ENCODE data around the gene CLCN7. TPM values are rescaled to one million over a fixed set of nuclear protein-coding genes. Genes with fewer than 3 reads are reported as not detected.

Gene CLCN7, protein sequence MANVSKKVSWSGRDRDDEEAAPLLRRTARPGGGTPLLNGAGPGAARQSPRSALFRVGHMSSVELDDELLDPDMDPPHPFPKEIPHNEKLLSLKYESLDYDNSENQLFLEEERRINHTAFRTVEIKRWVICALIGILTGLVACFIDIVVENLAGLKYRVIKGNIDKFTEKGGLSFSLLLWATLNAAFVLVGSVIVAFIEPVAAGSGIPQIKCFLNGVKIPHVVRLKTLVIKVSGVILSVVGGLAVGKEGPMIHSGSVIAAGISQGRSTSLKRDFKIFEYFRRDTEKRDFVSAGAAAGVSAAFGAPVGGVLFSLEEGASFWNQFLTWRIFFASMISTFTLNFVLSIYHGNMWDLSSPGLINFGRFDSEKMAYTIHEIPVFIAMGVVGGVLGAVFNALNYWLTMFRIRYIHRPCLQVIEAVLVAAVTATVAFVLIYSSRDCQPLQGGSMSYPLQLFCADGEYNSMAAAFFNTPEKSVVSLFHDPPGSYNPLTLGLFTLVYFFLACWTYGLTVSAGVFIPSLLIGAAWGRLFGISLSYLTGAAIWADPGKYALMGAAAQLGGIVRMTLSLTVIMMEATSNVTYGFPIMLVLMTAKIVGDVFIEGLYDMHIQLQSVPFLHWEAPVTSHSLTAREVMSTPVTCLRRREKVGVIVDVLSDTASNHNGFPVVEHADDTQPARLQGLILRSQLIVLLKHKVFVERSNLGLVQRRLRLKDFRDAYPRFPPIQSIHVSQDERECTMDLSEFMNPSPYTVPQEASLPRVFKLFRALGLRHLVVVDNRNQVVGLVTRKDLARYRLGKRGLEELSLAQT
- total RNA-seq = 10 to 100 TPM; 44.8 to 63.9 TPM

DNA sequence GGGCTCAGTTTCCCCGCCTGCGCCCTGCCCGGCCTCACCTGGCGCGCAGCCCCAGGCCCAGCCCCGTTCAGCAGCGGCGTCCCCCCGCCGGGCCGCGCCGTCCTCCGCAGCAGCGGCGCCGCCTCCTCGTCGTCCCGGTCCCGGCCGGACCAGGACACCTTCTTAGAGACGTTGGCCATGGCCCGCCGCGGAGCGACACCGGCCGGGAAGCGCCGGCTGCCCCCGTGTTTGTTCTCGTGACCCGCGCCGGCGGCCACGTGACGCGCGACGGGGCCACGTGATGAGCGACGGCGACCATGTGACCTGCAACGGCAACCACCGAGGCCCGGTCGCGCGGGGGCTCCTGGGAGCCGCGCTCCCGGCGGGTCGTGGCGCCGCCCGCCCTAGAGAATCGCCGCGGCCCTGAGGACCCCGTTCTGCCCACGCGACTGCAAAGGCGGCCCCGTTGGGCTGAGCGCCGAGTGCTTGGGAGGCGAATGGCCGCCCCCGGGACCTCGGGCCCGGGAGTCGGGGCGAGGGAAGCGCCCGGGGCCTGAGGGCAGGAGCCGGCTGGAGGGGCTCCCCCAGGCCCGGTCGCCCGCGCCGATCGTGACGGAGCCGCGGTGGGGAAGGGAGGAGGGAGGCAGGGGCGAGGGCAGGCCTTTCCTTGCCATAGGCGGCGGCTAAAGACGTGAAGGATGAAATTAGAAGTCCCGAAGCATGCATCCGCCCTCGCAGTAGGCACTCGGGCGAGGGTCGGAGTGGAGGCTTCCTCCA lies at the start of gene CLCN7:
CLCN7 (minus strand) TSS at position 233 of the 756 bp plus-strand sequence; CDS start at position 179, 54 bp downstream.
- no peaks in the 10 kb centered on the region for H3K27me3 Mint-ChIP-seq
- H3K4me1 Mint-ChIP-seq = peaks cover 10% of the 10 kb centered on the region
- H3K36me3 Mint-ChIP-seq (ENCODE audit: low read depth) = no peaks in the 10 kb centered on the region
- peak within 1 kb of the TSS; percentile 78 for H3K27ac Mint-ChIP-seq
- peak; percentile 98 for ATAC-seq (replicated peaks)
- no peaks in the 10 kb centered on the region for H3K9me3 Mint-ChIP-seq
- peak within 1 kb of the TSS; percentile 74 for H3K4me3 Mint-ChIP-seq

DNA sequence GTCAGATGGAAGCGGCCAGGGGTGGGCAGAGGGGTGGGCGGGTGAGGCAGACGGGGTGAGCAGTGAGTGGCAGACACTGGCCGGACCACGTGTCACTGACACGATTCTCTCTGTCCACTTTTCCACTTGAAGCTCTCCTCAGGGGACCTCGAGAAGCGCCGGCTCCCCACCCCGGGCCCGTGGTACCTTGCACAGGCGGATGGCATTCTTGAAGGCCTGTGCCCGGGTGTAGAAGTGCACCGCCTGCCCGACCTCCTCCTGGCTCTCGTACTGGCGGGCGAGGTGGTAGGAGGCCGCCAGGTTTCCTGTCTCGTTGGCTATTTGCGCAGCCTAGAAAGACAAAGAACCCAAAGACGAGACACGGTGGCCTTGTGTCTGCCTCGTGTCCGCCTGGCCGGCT lies 49.5 kb upstream of the CLCN7 start:
- H3K9me3 Mint-ChIP-seq = no peaks in the 10 kb centered on the region
- ATAC-seq (replicated peaks) = no peak

GRCh38 chr16:1523581-1524245 lies 48.9 kb upstream of the CLCN7 start:
- no peak overlapping the region for H3K27ac Mint-ChIP-seq
- H3K27me3 Mint-ChIP-seq = no peaks in the 10 kb centered on the region
- no peak for ATAC-seq (replicated peaks)
- H3K4me1 Mint-ChIP-seq = no peaks in the 10 kb centered on the region
- H3K4me3 Mint-ChIP-seq = no peak overlapping the region
- no peaks in the 10 kb centered on the region for H3K9me3 Mint-ChIP-seq
- no peaks in the 10 kb centered on the region for H3K36me3 Mint-ChIP-seq (ENCODE audit: low read depth)

More for the DNA sequence above, 49.5 kb upstream of the CLCN7 start:
- Mint-ChIP-seq H3K4me3 (no peak overlapping the region), H3K36me3 (ENCODE audit: low read depth) (no peaks in the 10 kb centered on the region), H3K27me3 (no peaks in the 10 kb centered on the region), H3K27ac (no peak overlapping the region), H3K4me1 (no peaks in the 10 kb centered on the region)

DNA sequence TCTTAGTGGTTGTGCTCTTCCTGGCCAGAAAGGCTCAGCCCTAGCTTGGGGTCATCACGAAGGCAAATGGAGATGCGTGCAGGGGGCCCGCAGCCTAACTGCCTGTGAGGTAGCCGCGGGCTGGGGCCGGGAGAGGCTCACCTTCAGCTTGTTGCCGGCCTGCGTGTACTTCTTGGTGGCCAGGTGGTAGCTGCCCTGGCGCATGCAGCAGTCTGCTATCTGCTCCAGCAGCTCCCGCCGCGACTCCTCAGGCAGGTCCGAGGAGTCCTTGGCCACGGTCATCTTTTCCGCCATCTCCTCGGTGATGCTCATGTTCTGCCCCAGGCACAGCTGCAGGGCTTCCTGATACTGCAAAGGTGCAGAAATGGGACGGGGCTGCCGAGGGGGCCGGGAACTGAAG lies 45.6 kb upstream of the CLCN7 start:
- Mint-ChIP-seq H3K36me3 (ENCODE audit: low read depth) (no peaks in the 10 kb centered on the region), H3K4me1 (no peaks in the 10 kb centered on the region), H3K27ac (no peak overlapping the region), H3K27me3 (no peaks in the 10 kb centered on the region), H3K9me3 (no peaks in the 10 kb centered on the region), H3K4me3 (no peak overlapping the region)
- no peak for ATAC-seq (replicated peaks)

- Mint-ChIP-seq H3K4me3 (no peak overlapping the region), H3K4me1 (no peaks in the 10 kb centered on the region), H3K9me3 (no peaks in the 10 kb centered on the region), H3K27me3 (no peaks in the 10 kb centered on the region), H3K36me3 (ENCODE audit: low read depth) (no peaks in the 10 kb centered on the region), H3K27ac (no peak overlapping the region)
- no peak for ATAC-seq (replicated peaks)
Observed at GRCh38 chr16:1519831-1520230, 45.0 kb upstream of the CLCN7 start.

DNA sequence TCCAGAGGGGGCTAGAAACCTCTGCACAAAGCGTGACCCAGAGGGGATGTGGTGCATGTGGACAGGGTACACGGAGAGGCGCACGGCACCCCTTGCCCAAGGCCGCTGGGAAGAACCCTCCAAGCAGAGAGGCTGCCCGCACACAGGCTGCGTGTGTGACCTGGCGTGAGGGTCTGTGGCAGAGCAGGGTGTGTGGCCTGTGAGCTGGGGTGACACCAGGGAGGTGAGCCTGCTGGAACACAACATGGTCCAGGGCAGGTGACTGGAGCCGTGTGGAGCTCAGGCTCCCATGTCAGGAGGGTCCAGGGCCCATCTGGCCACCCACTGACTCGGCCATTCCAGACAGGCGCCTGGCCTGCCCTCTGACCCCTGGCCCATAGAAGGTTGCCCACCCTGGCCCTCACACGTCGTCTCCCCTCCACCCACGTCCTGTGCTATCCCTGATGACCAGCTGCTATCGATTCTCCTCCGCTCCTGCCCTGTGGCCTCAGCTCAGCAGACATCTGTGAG lies 43.9 kb upstream of the CLCN7 start:
- Mint-ChIP-seq H3K36me3 (ENCODE audit: low read depth) (no peaks in the 10 kb centered on the region), H3K4me3 (no peak overlapping the region), H3K27me3 (no peaks in the 10 kb centered on the region), H3K4me1 (no peaks in the 10 kb centered on the region), H3K27ac (no peak overlapping the region), H3K9me3 (no peaks in the 10 kb centered on the region)
- ATAC-seq (replicated peaks) = no peak

DNA sequence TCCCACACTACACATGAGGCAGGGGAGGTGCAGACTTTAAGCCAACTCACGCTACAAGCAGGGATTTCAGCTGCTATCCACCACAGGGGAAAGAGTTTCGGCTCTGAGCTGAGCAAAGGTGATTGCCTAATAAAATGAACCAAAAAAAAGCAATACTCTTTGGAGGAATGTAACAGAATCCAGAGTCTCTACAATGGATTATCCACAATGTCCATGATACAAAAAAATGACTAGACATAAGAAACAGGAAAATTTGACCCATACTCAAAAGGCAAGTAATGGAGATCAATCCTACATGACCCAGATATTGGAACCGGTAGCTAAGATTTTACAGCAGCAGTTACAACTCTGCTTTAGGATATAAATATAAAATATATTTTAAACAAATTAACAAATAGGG lies 39.7 kb upstream of the CLCN7 start:
- no peaks in the 10 kb centered on the region for H3K27me3 Mint-ChIP-seq
- no peaks in the 10 kb centered on the region for H3K4me1 Mint-ChIP-seq
- ATAC-seq (replicated peaks) = no peak
- H3K27ac Mint-ChIP-seq = peak overlapping the region; percentile 72
- H3K4me3 Mint-ChIP-seq = no peak overlapping the region
- peaks cover 21% of the 10 kb centered on the region for H3K36me3 Mint-ChIP-seq (ENCODE audit: low read depth)
- H3K9me3 Mint-ChIP-seq = no peaks in the 10 kb centered on the region

GRCh38 chr16:1512774-1513173 lies 37.9 kb upstream of the CLCN7 start:
- no peak overlapping the region for H3K4me3 Mint-ChIP-seq
- no peaks in the 10 kb centered on the region for H3K9me3 Mint-ChIP-seq
- no peaks in the 10 kb centered on the region for H3K27me3 Mint-ChIP-seq
- no peaks in the 10 kb centered on the region for H3K4me1 Mint-ChIP-seq
- ATAC-seq (replicated peaks) = no peak
- no peak overlapping the region for H3K27ac Mint-ChIP-seq
- H3K36me3 Mint-ChIP-seq (ENCODE audit: low read depth) = peaks cover 21% of the 10 kb centered on the region

DNA sequence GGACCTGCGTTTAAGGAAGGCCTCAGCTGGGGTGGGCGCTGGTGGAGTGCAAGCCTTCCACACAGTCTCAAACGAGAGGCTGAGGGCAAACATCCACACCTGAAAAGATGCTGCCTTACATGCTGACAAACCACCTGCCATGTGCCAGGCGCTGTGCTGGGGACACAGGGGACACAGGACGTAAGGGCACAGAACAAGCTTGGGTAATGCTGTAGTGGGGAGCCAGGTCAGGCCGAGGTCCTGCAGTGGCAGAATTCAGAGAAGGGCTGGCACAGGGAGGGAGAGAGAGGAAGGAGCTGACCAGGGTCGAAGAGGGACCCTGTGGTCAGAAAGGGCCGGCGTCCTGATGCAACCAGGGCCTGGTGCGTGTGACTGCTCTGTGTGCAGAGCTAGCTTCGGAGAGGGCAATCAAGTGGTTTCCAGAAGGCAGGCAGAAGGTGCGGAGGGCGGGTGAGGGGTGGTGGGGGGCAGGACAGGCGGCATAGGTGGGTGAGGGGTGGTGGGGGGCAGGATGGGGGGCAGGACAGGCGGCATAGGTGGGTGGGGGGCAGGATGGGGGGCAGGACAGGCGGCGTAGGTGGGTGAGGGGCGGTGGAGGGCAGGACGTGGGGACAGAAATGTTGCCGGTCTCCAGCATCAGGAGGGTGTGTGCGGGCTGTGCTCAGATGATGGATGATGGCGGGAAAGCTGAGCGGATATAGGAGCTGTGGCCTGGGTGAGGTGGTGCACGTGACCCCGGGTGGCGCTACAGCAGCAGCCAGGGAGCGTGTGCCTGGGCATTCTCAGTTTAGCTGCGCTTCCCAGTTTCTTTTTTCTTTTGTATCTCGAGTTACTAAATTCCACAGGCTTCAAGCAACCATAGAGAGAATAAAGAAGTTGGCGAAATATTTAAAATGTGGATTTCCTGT lies 37.1 kb upstream of the CLCN7 start:
- no peak for ATAC-seq (replicated peaks)
- no peaks in the 10 kb centered on the region for H3K9me3 Mint-ChIP-seq
- H3K27me3 Mint-ChIP-seq = no peaks in the 10 kb centered on the region
- H3K27ac Mint-ChIP-seq = no peak overlapping the region
- H3K4me3 Mint-ChIP-seq = no peak overlapping the region
- peaks cover 24% of the 10 kb centered on the region for H3K36me3 Mint-ChIP-seq (ENCODE audit: low read depth)
- H3K4me1 Mint-ChIP-seq = no peaks in the 10 kb centered on the region

GRCh38 chr16:1510941-1511351 lies 36.1 kb upstream of the CLCN7 start:
- Mint-ChIP-seq H3K27me3 (no peaks in the 10 kb centered on the region), H3K9me3 (no peaks in the 10 kb centered on the region), H3K27ac (no peak overlapping the region), H3K4me3 (no peak overlapping the region), H3K36me3 (ENCODE audit: low read depth) (peaks cover 24% of the 10 kb centered on the region), H3K4me1 (no peaks in the 10 kb centered on the region)
- no peak for ATAC-seq (replicated peaks)

- Mint-ChIP-seq H3K4me3 (no peak overlapping the region), H3K9me3 (no peaks in the 10 kb centered on the region), H3K27ac (no peak overlapping the region), H3K27me3 (no peaks in the 10 kb centered on the region), H3K4me1 (no peaks in the 10 kb centered on the region), H3K36me3 (ENCODE audit: low read depth) (peaks cover 24% of the 10 kb centered on the region)
- no peak for ATAC-seq (replicated peaks)
Observed at GRCh38 chr16:1510272-1510671, 35.4 kb upstream of the CLCN7 start.

DNA sequence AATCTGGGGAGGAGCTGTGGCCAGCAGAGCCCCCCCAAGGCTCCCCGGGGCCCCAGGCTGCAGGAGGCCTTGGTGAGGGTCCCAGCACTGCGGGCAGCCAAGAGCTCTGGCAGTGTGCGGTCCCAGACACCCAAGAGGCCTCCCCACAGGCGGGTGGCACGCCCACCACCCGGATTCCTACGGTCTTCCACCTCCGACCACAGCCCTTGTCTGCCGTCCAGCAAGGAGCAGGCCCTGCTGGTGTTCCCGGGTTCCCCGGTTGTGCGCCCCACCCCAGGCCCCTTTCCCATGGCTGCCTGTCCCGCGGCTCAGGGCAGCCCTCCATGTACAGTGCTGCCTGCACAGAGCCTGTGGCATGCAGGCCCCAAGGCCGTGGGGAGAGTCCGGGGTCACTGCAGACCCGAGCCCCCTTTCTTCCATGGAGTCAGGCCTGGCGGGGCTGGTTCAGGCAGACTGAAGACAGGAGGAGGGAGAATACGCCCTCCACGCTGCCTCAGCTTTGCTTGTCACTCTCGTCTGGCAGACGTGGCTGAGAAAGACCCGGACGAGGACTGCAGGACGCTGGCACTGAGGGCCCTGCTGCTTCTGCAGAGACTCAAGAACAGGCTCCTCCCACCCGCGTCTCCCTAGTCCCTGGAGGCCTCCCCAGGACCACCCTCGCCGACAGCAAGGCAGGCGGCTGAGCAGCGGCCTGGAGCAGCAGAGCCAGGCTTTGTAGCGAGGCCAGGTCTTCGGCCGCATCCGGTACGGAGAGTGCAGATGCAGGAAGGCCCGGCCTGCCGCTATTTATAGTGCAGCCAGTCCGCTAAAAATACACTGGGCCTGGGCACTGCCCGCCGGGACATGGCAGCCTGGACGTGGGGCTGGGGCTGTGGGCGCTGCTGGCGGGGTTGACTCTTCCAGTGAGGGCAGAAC lies 34.7 kb upstream of the CLCN7 start:
- H3K4me3 Mint-ChIP-seq = no peak overlapping the region
- no peaks in the 10 kb centered on the region for H3K27me3 Mint-ChIP-seq
- peaks cover 24% of the 10 kb centered on the region for H3K36me3 Mint-ChIP-seq (ENCODE audit: low read depth)
- H3K9me3 Mint-ChIP-seq = no peaks in the 10 kb centered on the region
- H3K4me1 Mint-ChIP-seq = no peaks in the 10 kb centered on the region
- ATAC-seq (replicated peaks) = no peak
- H3K27ac Mint-ChIP-seq = no peak overlapping the region

Data from activated T-helper 17 cell treated with anti-CD3 and anti-CD28 coated beads, Interleukin-2, amount 50 U/mL, for 72 hours (primary cell).